Endothelial cell of umbilical vein (primary cell): ENCODE data around the gene TRIM49D2.

ENCODE experiments used
- CTCF ChIP-seq, 2 donors: IDR thresholded peaks; 1 replicate in 1 of 2; 2 replicates in 1 of 2; pipeline ENCODE4 v1.5.1; 2011; ENCODE audit warnings: low read length in 2 of 2, mild to moderate bottlenecking in 2 of 2, moderate library complexity in 2 of 2, control low read depth in 1 of 2, inconsistent platforms in 1 of 2, low read depth in 1 of 2; ENCODE audit not compliant: insufficient read depth in 1 of 2; ENCODE audit errors: extremely low read depth in 1 of 2
- POLR2A ChIP-seq: IDR thresholded peaks from 2 replicates; pipeline ENCODE4 v1.6.1; 2012; ENCODE audit warnings: low read depth, mild to moderate bottlenecking, control low read depth, low read length

- TF ChIP-seq POLR2A (no peak), CTCF (IDR thresholded peaks at IDR 0.05; ENCODE audit: extremely low read depth in 1 of 2, insufficient read depth in 1 of 2, low read depth in 1 of 2, low read length in 2 of 2) (no peak)
These were observed 1.6 kb upstream of the TRIM49D2 start, which contains the start of gene TRIM49D1 for GRCh38 chr11:89922195-89922660.
